ENCODE data around the gene SLC10A7. TPM values are rescaled to one million over a fixed set of nuclear protein-coding genes. Genes with fewer than 3 reads are reported as not detected.

SLC10A7 gene
- total and polyA plus RNA-seq, 9 of the 15 experiments (the other 6 are each of a cell fraction or from before 2014, with no cell fraction given): 6.4 to 22.8 (median 16.1) TPM

- no peak for TF ChIP-seq RNF219 (CRISPR knock-in tag; IDR thresholded peaks at IDR 0.05)
Measured at GRCh38 chr4:146488495-146489174, 33.1 kb downstream of the SLC10A7 start (continued).

DNA sequence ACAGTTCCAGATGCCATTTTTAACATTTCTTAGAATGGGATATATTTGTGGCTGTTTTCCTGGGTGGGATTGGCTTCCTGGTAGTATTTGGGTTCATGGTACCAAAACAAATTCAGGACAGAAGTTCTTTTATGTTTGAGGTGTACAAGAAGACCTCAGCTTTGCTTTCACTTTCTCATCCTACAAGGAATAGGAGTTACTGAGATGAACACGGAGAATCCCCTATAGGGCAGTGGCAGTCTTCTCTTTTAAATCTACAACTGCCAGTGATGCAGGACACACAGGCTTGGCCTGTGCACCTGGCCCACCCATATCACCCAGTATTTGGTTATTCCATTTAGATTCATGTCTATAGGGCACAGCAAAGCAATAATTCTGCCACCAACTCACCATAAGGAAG, 35.2 kb downstream of the SLC10A7 start:
- ChIA-PET POLR2A (no interaction called here), CTCF (ENCODE audit: low intra/inter-chr PET ratio) (no interaction called here)
- in situ Hi-C loops (cut with MboI) (no loop called here), intact Hi-C loops (cut with micrococcal nuclease) (no loop called here)
- Histone ChIP-seq H3K4me2 (ENCODE audit: insufficient read depth, low read length) (no peak overlapping the region), H3K79me2 (ENCODE audit: control insufficient read depth, insufficient read depth, low read length) (no peaks in the 10 kb centered on the region), H4K20me1 (replicated peaks; ENCODE audit: control insufficient read depth, insufficient read depth, low read length) (no peaks in the 10 kb centered on the region; the same call in 1 of the 2 replicates), H3K27me3 (ENCODE audit: control insufficient read depth in 2 of 2, insufficient read depth in 2 of 2, low read length in 2 of 2) (no peaks in the 10 kb centered on the region), H3K4me3 (no peak overlapping the region), H3K27ac (ENCODE audit: extremely low read depth, low read depth, low read length) (no peak overlapping the region), H3K9me3 (replicated peaks; ENCODE audit: control insufficient read depth, insufficient read depth, low read depth, low read length) (no peaks in the 10 kb centered on the region), H3K9me1 (ENCODE audit: control insufficient read depth, insufficient read depth, low read length) (no peaks in the 10 kb centered on the region), H3K9ac (ENCODE audit: insufficient read depth in 1 of 2, low read depth in 2 of 2, low read length in 2 of 2) (no peak overlapping the region), H3K36me3 (ENCODE audit: control insufficient read depth, insufficient read depth, low read length) (peaks cover 2% of the 10 kb centered on the region; the same call in 1 of the 3 replicates), H2AFZ (ENCODE audit: low read depth, low read length) (no peak overlapping the region), H3K4me1 (replicated peaks in 1 of 2; ENCODE audit: control insufficient read depth in 2 of 2, insufficient read depth in 2 of 2, low read length in 2 of 2) (no peaks in the 10 kb centered on the region; a peak in 1 of 5 replicates)
- BruUV-seq (replicated peaks): no TSS peak
- FAIRE-seq (no peak), ATAC-seq (no peak; the same call in 2 of the 3 replicates), DNase-seq (ENCODE audit: extremely low read depth in 1 of 4, low spot score in 3 of 4) (no peak)
- 29% methylated on average over 1 of the region's 1 CpG for WGBS (ENCODE audit: insufficient coverage, low coverage, missing lambda C conversion rate)
- TF ChIP-seq ZNF133 (CRISPR knock-in tag; IDR thresholded peaks at IDR 0.05): no peak
- no peak for TF ChIP-seq HDAC1 (IDR thresholded peaks at IDR 0.05)
- TF ChIP-seq EP300 (IDR thresholded peaks at IDR 0.05; ENCODE audit: low read length): no peak
- TF ChIP-seq IRF1 (CRISPR knock-in tag; IDR thresholded peaks at IDR 0.05; ENCODE audit: borderline replicate concordance): no peak
- no peak for TF ChIP-seq ZFP30 (CRISPR knock-in tag; IDR thresholded peaks at IDR 0.05; ENCODE audit: borderline replicate concordance)
- no peak for TF ChIP-seq HDGF (IDR thresholded peaks at IDR 0.05)
- no peak for TF ChIP-seq MYBL2 (IDR thresholded peaks at IDR 0.05; ENCODE audit: low read depth)
- no peak for TF ChIP-seq MYBL2 (CRISPR knock-in tag; IDR thresholded peaks at IDR 0.05; ENCODE audit: borderline replicate concordance)
- TF ChIP-seq ZNF174 (CRISPR knock-in tag; IDR thresholded peaks at IDR 0.05): no peak
- TF ChIP-seq E2F4 (CRISPR knock-in tag; IDR thresholded peaks at IDR 0.05; ENCODE audit: low read depth): no peak
- TF ChIP-seq GABPA (tag; conservative IDR thresholded peaks at IDR 0.05; ENCODE audit: low read depth): no peak
- TF ChIP-seq HDAC3 (IDR thresholded peaks at IDR 0.05; ENCODE audit: borderline replicate concordance, partially characterized antibody): no peak
- no peak for TF ChIP-seq CC2D1A (IDR thresholded peaks at IDR 0.05)
- TF ChIP-seq, protein P1, sequence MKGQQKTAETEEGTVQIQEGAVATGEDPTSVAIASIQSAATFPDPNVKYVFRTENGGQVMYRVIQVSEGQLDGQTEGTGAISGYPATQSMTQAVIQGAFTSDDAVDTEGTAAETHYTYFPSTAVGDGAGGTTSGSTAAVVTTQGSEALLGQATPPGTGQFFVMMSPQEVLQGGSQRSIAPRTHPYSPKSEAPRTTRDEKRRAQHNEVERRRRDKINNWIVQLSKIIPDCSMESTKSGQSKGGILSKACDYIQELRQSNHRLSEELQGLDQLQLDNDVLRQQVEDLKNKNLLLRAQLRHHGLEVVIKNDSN (CRISPR knock-in tag; IDR thresholded peaks at IDR 0.05): no peak
- no peak for TF ChIP-seq PHB2 (IDR thresholded peaks at IDR 0.05; ENCODE audit: low read depth)
- TF ChIP-seq HNRNPH1 (optimal IDR thresholded peaks at IDR 0.05; ENCODE audit: low read depth, low read length): no peak

Data from K562 (cell line).